HCT116 (cell line): ENCODE measurements around the gene STRA8.

Experiments used
- CEBPB ChIP-seq: IDR thresholded peaks from 2 replicates; pipeline ENCODE4 v1.6.1; 2012; ENCODE audit warnings: low read depth
- EGR1 ChIP-seq: IDR thresholded peaks from 2 replicates; pipeline ENCODE4 v1.6.1; 2012; ENCODE audit warnings: low read depth
- EZH2 ChIP-seq: fragments of 200-600 bp; sonication (generic); IDR thresholded peaks from 2 replicates; pipeline ENCODE4 v1.6.1; 2017; ENCODE audit warnings: antibody characterized with exemption, mixed run types
- EZH2phosphoT487 ChIP-seq: fragments of 200-600 bp; IDR thresholded peaks from 2 replicates; pipeline ENCODE4 v1.6.1; 2018; ENCODE audit warnings: antibody characterized with exemption, borderline replicate concordance
- POLR2A ChIP-seq: IDR thresholded peaks from 2 replicates; pipeline ENCODE4 v1.7.0; 2011; ENCODE audit warnings: borderline replicate concordance; ENCODE audit not compliant: insufficient read depth, insufficient read length; ENCODE audit errors: extremely low read depth
- POLR2AphosphoS5 ChIP-seq: IDR thresholded peaks from 2 replicates; pipeline ENCODE4 v1.6.1; 2011; ENCODE audit warnings: mild to moderate bottlenecking, low read depth, low read length, moderate library complexity
- RAD21 ChIP-seq: IDR thresholded peaks from 2 replicates; pipeline ENCODE4 v1.6.1; 2012; ENCODE audit warnings: low read depth, mild to moderate bottlenecking
- TF ChIP-seq, protein P1 (sequence below), 3 experiments: fragments of 200-600 bp in 1 of 3; sonication (generic) in 1 of 3; IDR thresholded peaks in 2 of 3; conservative IDR thresholded peaks in 1 of 3; 2 replicates each; pipeline ENCODE4 v1.5.1; 2012 to 2017; ENCODE audit warnings: low read depth in 2 of 3, low read length in 2 of 3, antibody characterized with exemption in 1 of 3, borderline replicate concordance in 1 of 3, control low read depth in 1 of 3, mild to moderate bottlenecking in 1 of 3, mixed read lengths in 1 of 3, mixed run types in 1 of 3, moderate library complexity in 1 of 3; ENCODE audit not compliant: insufficient read depth in 1 of 3
- TF ChIP-seq, protein P2 (sequence below): IDR thresholded peaks from 2 replicates; pipeline ENCODE4 v1.6.1; 2012
- TF ChIP-seq, protein P3 (sequence below): IDR thresholded peaks from 2 replicates; pipeline ENCODE4 v1.6.1; 2012
- TF ChIP-seq, protein P4 (sequence below): IDR thresholded peaks from 2 replicates; pipeline ENCODE4 v1.6.1; 2012; ENCODE audit warnings: low read depth

DNA sequence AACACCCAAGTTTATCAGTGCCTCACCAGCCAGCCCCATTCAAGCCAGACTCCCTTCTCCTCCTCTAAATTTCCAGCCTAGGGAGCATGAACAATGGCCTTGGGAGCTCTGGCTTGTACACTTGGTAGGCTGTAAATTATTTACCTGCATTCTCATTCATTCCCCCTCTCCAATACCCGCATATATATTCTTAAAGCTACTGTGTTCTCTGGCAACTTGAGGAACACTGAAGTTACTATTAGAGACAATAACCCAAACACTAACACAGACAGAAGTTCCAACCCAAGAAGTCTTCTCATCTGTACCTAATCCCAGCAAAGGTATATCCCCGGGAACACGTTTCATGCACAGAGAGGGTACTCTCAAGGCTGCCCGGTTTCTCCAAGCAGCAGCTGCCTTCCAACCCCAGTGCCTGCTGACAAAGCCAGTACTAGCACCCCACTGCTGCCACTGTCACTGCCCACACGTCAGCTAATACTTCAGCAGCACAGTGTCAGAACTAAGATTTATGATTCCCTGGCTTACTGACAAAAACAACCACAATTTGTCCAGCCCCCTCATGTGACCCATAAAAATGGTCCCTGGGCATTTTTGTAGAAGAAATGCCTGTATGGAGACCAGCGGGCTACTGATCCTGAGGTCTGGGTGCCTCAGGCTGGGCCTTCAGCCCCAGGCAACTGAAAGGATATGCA lies 25.4 kb upstream of the STRA8 start:
- TF ChIP-seq EZH2 (no peak), POLR2A (no peak), CEBPB (no peak), EZH2phosphoT487 (no peak), POLR2AphosphoS5 (no peak), EGR1 (no peak), RAD21 (no peak)
- TF ChIP-seq, protein P1, sequence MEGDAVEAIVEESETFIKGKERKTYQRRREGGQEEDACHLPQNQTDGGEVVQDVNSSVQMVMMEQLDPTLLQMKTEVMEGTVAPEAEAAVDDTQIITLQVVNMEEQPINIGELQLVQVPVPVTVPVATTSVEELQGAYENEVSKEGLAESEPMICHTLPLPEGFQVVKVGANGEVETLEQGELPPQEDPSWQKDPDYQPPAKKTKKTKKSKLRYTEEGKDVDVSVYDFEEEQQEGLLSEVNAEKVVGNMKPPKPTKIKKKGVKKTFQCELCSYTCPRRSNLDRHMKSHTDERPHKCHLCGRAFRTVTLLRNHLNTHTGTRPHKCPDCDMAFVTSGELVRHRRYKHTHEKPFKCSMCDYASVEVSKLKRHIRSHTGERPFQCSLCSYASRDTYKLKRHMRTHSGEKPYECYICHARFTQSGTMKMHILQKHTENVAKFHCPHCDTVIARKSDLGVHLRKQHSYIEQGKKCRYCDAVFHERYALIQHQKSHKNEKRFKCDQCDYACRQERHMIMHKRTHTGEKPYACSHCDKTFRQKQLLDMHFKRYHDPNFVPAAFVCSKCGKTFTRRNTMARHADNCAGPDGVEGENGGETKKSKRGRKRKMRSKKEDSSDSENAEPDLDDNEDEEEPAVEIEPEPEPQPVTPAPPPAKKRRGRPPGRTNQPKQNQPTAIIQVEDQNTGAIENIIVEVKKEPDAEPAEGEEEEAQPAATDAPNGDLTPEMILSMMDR (IDR thresholded peaks at IDR 0.05 in 2 of 3, conservative IDR thresholded peaks at IDR 0.05 in 1 of 3; ENCODE audit: borderline replicate concordance in 1 of 3, insufficient read depth in 1 of 3, low read depth in 2 of 3, low read length in 2 of 3): no peak
- TF ChIP-seq, protein P2, sequence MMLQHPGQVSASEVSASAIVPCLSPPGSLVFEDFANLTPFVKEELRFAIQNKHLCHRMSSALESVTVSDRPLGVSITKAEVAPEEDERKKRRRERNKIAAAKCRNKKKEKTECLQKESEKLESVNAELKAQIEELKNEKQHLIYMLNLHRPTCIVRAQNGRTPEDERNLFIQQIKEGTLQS: no peak
- TF ChIP-seq, protein P3, sequence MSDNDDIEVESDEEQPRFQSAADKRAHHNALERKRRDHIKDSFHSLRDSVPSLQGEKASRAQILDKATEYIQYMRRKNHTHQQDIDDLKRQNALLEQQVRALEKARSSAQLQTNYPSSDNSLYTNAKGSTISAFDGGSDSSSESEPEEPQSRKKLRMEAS: no peak
- TF ChIP-seq, protein P4, sequence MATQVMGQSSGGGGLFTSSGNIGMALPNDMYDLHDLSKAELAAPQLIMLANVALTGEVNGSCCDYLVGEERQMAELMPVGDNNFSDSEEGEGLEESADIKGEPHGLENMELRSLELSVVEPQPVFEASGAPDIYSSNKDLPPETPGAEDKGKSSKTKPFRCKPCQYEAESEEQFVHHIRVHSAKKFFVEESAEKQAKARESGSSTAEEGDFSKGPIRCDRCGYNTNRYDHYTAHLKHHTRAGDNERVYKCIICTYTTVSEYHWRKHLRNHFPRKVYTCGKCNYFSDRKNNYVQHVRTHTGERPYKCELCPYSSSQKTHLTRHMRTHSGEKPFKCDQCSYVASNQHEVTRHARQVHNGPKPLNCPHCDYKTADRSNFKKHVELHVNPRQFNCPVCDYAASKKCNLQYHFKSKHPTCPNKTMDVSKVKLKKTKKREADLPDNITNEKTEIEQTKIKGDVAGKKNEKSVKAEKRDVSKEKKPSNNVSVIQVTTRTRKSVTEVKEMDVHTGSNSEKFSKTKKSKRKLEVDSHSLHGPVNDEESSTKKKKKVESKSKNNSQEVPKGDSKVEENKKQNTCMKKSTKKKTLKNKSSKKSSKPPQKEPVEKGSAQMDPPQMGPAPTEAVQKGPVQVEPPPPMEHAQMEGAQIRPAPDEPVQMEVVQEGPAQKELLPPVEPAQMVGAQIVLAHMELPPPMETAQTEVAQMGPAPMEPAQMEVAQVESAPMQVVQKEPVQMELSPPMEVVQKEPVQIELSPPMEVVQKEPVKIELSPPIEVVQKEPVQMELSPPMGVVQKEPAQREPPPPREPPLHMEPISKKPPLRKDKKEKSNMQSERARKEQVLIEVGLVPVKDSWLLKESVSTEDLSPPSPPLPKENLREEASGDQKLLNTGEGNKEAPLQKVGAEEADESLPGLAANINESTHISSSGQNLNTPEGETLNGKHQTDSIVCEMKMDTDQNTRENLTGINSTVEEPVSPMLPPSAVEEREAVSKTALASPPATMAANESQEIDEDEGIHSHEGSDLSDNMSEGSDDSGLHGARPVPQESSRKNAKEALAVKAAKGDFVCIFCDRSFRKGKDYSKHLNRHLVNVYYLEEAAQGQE: no peak
